ENCODE data around the gene HNRNPUL2.
A peak's percentile ranks its signal among the peaks of the same experiment; 100 is the strongest.
"Not testable (repeated sequence)": the region's sequence is repeated elsewhere in the genome, so short reads cannot be mapped to it uniquely, and the experiment has no call there.

Gene HNRNPUL2

GRCh38 chr11:62727165-62727871, at the start of gene HNRNPUL2:
Gene HNRNPUL2 (minus strand): TSS chr11:62727457. CDS start chr11:62727156, 301 bp downstream.
- peak; percentile 96 to 98 for DNase-seq (ENCODE audit: low read depth in 2 of 2)

DNA sequence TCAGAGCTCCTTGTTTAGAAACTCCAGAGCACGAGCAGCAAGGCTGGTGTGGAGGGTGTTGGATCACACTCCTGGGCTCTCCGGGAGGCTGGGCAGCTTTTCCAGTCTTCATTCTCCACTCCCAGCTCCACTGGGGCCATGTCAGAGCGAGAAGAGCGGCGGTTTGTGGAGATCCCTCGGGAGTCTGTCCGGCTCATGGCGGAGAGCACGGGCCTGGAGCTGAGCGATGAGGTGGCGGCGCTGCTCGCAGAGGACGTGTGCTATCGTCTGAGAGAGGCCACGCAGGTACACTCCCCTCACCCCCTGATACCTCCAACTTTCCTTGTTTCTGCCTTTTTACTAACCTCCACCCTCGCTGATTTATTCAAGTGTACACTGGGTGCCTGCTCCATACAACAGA, 48.4 kb upstream of the HNRNPUL2 start:
- no peak for DNase-seq (ENCODE audit: low read depth in 2 of 2)

GRCh38 chr11:62774407-62774806, 47.1 kb upstream of the HNRNPUL2 start:
- DNase-seq (ENCODE audit: low read depth in 2 of 2): no peak

DNA sequence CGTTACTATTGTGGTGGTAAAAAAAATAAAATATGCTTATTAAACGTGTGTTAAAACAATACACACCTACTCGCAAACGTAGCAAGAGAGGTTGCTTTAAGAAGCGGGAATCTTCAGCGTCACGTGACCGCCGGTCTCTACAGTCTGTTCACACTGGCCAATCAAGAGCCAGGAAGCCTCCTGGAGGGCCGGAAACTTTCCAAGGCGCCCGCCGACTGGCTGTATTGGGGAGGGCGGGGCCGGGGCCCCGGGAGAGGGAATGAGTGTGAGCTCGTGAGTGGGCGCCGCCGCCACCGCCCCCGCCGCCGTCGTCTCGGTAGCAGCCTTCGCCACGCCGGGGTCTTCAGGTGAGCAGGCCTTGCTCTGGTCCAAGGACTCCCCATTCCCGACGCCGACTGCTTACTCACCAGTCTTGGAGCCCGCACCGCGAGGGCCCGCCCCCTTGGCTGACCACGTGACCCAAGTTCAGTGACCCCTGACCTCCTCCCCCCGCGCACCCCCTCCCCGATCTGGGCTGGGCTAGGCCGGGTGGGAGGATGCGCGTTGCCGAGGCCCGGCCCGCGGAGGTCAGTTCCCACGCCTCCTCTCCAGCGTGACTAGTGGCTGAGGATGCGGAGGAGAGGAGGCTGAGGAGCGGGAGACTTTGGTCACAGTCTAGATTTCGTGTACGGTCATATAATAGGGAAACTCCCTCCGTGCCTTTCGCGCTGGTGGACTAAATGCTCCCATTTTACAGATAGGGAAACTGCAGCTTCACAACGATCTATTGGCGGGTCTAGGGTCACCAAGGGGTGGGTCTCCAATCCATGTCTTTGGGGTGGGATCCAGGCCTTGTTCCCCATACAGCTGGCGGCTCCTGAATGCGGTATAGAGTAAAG, 44.1 kb upstream of the HNRNPUL2 start, which contains the start of gene TAF6L:
Gene TAF6L, plus strand, starts transcription at position 253 of the 878 bp plus-strand sequence. CDS start 4,388 bp downstream, outside the sequence.
- DNase-seq (ENCODE audit: low read depth in 2 of 2): peak; percentile 74 to 80

DNA sequence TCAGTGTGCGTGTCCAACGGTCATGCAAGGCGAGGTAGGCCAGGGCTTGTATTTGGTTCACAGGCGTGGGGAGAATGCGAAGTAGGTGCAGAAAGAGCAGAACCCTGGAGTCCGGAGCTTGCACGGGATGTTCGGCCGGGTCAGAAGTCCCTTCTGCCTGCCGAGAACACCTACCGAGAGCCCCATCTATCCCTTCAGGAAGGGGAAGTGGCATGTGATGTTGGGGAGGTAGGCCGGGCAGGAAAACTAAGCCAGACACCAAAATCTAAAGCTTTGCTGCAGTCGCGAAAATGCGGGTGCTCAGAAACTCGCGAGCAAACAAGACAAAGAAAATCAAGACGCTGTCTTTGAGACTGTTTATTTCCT, 43.5 kb upstream of the HNRNPUL2 start:
- no peak for DNase-seq (ENCODE audit: low read depth in 2 of 2)

- DNase-seq (ENCODE audit: low read depth in 2 of 2): not testable (repeated sequence)
Measured at GRCh38 chr11:62760867-62761227, 33.6 kb upstream of the HNRNPUL2 start.

DNA sequence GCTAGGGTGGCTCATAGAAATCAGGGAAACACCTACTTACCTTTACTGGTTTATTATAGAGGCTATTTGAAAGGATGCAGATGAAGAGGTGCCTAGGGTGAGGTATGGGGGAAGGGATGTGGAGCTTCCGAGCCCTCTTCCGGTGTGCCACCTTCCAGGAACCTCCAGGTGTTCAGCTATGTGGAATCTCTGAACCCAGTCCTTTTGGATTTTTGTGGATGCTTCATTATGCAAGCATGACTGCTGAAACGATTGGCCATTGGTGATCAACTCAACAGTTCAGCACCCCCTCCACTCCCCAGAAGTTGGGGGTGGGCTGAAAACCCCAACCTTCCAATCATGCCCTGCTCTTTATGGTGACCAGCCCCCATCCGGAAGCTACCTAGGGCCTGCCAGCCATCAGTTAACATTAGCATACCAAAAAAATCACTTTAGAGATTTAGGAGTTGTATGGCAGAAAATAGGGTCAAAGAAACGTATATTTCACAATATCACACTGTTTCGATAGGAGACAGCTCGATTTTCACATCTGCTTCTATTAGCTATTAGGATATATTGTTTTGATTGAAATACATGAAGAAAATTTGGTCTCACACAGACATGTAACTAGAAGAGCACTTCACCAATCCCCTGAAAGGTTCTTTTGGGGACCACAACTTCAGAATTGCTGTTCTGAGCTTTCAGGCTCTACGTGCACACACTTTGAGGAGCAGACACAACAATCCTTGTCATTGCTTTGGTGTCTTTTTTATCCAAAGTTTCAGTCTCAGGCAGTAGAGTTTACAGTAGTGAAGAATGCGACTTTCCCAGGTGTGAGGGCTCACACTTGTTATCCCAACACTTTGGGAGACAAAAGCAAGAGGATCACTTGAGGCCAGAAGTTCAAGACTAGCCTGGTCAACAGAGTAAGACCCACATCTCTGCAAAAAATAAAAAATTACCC, 30.9 kb upstream of the HNRNPUL2 start:
- DNase-seq (ENCODE audit: low read depth in 2 of 2): no peak

DNA sequence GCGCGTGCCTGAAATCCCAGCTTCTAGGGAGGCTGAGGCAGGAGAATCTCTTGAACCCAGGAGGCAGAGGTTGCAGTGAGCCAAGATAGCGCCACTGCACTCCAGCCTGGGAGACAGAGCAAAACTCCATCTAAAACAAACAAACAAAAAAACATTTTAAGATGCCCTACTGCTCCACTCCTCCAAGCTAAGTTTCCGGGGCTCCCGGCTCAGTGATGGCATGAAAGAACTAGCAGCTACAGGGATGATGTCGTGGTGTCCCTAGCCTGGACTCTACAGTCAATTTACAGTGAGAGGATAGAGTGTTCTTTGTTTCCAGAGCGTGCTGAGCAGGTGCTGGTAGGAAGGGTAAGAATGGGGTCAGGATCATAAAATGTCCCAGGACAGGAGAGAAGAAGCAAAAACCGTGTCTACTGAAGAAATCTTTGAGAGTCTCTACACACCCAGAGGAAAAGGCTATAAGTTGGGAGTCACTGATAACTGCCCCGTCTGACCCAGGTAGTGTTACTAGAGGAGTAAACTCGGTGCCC, 27.9 kb upstream of the HNRNPUL2 start:
- DNase-seq (ENCODE audit: low read depth in 2 of 2): no peak

GRCh38 chr11:62753736-62754603, 26.7 kb upstream of the HNRNPUL2 start, which contains the start of gene ZBTB3:
Gene ZBTB3 (minus strand): TSS chr11:62754160. CDS start chr11:62753664, 496 bp downstream.
- peak; percentile 91 to 96 for DNase-seq (ENCODE audit: low read depth in 2 of 2)

DNA sequence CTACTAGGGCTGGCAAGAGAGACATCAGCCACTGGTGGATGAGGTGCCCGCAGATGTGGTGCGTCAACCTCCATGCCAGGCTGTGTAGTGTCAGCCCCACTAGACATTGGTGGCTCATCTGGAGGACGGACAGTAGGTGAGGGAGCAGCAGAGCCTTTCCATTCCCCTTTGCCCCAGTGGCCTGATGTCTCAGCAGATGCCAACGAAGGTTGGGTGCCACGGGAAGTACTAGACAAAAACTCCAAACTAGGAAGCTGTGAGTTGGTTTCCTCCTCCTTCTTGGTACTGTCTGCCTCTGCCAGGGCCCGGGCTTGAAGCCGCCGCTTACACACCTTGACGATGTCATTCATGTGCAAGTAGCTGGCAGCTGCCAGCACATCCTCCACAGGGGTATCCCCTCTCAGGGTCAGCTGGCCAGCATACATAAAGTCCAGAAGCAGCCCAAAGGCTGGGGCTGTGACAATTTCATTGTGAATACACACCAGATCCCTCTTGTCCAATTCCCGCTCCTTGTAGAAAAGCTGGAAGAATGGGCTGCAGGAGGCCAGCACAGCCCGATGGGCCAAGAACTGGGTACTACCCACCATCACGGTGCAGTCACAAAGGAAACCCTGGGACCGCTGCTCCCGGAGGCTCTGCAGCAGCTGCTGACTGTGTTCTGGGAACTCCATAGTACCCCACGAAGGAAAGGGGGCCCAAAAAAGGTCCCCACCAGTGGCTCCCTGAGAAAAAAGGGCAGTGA, 25.9 kb upstream of the HNRNPUL2 start:
- no peak for DNase-seq (ENCODE audit: low read depth in 2 of 2)

DNA sequence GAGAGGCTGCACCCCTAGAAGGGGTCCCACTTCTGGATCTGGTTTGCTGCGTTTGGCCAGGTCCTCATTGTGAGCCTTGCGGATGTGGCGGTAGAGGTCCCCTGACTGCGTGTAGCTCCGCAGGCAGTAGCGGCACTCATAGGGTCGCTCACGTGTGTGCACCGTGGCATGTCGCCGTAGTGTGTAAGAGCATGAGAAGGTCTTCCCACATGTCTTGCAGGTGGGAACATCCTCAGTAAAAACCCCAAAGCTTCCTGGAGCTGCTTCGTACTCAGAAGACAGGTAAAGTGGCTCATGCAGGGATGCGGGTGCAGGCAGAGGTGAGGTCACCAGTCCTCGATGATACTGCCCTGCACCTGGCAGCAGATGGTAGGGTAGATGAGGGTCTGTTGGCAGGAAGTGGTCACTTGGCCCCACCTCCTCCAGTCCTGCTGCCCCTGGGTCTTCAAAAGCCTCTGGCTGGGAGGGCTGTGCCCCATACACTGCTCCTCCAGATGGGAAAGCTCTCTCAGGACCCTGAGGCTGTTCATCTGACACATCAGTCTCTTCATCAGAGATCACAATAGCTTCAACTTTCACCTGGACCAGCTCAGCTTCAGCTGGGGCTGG, 25.0 kb upstream of the HNRNPUL2 start:
- DNase-seq (ENCODE audit: low read depth in 2 of 2): no peak

DNA sequence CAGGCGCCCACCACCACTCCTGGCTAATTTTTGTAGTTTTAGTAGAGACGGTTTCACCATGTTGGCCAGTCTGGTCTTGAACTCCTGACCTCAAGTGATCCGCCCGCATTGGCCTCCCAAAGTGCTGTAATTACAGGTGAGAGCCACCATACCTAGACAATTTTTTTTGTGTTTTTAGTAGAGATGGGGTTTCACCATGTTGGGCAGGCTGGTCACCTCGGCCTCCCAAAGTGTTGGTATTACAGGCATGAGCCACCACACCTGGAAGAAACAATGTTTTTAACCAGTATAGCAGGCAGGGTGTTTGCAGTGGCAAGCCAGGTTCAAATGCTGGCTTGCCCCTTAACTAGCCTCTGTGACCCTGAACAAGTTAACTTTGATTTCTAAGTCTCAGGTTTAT, 22.7 kb upstream of the HNRNPUL2 start:
- not testable (repeated sequence) for DNase-seq (ENCODE audit: low read depth in 2 of 2)

DNA sequence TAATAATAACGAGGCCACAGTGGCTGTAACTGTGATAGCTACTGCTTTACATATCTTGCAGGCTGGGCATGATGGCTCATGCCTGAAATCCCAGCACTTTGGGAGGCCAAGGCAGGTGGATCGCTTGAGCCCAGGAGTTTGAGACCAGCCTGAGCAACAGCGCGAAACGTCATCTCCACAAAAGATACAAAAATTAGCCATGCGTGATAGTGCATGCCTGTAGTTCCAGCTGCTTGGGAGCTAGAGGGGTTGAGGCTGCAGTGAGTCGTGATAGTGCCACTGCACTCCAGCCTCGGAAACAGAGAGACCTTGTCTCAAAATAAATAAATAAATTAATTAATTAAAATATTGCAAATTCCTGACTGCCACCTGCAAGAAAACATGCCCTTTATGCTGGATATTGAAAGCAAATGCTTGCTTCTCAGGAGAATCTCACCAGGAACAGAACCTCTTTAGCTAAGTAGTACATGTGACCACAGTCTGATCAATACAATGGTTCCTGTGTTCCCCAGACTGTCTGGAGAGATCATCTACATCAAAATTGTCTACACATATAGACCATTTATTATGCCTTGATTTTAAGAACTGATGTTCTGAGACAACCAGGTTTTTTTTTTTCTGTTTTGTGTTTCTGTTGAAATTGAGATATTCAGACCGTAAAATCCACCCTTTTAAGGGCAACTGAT, 20.4 kb upstream of the HNRNPUL2 start:
- no peak for DNase-seq (ENCODE audit: low read depth in 2 of 2)

- no peak for DNase-seq (ENCODE audit: low read depth in 2 of 2)
Measured at GRCh38 chr11:62737196-62737595, 9.9 kb upstream of the HNRNPUL2 start.

DNA sequence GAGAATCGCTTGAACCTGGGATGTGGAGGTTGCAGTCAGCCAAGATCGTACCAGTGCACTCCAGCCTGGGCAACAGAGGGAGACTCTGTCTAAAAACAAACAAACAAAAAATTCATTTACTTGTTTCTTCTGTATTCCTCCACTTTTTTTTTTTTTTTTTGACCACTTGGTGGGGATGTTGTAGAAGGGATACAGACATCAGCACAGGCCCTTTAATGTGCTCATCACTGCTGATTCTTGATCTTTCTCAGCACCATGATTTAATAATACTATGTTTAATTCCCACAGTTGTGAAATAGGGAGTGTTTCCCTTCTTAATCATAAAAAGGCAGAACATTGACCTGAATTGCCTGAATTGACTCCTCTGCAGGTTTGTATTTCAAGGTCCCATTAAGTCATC, 5.6 kb upstream of the HNRNPUL2 start:
- DNase-seq (ENCODE audit: low read depth in 2 of 2): no peak

- DNase-seq (ENCODE audit: low read depth in 2 of 2): not testable (repeated sequence)
Measured at GRCh38 chr11:62730076-62730475, 2.8 kb upstream of the HNRNPUL2 start.

GRCh38 chr11:62728171-62728988, 1.1 kb upstream of the HNRNPUL2 start, which contains the start of gene TTC9C:
Gene TTC9C (plus strand): TSS chr11:62728486. CDS start chr11:62728849, 363 bp downstream.
- DNase-seq (ENCODE audit: low read depth in 2 of 2): peak; percentile 58 to 74

DNA sequence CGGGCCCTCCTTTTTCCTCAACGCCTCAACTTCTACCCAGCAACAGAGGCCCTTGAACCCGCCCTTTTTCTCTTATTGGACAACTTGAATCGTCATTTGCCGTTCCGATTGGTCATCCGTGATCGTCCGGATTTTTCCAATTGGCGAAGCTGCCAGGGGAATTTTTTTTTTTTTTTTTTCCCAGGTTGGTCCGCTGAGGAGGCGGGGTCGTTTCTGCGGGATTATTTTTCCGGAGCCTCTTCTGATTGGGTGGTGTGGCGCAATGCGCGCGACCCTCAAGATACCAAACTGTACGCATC, 564 bp upstream of the HNRNPUL2 start:
- DNase-seq (ENCODE audit: low read depth in 2 of 2): peak; percentile 51 to 66
